Measurements from ENCODE around the gene CHID1. TPM values are rescaled to one million over a fixed set of nuclear protein-coding genes. Genes with fewer than 3 reads are reported as not detected.
A peak's percentile ranks its signal among the peaks of the same experiment; 100 is the strongest.

CHID1 gene
- total and polyA plus RNA-seq, 2 experiments from 2014 or later, result 54.1 to 67.3 TPM

- Histone ChIP-seq H4K20me1 (replicated peaks; ENCODE audit: insufficient read depth) (peaks cover 14% of the 10 kb centered on the region; the same call in 1 of the 2 replicates), H3K27me3 (ENCODE audit: insufficient read depth) (no peaks in the 10 kb centered on the region), H3K79me2 (replicated peaks; ENCODE audit: insufficient read depth) (peaks cover 91% of the 10 kb centered on the region), H3K4me1 (ENCODE audit: insufficient read depth) (peaks cover 50% of the 10 kb centered on the region), H3K4me3 (peak overlapping the region; percentile 26; the same call in 1 of the 2 replicates), H3F3A (replicated peaks; ENCODE audit: low read depth) (peaks cover 15% of the 10 kb centered on the region), H3K36me3 (ENCODE audit: insufficient read depth) (no peaks in the 10 kb centered on the region), H3K9me2 (ENCODE audit: insufficient read depth) (no peaks in the 10 kb centered on the region), H3K4me2 (peak overlapping the region; percentile 46), H2AFZ (no peak overlapping the region), H3K27ac (ENCODE audit: low read depth) (peak overlapping the region; percentile 56)
- H3K36me3 Mint-ChIP-seq (ENCODE audit: low read depth), result peaks cover 8% of the 10 kb centered on the region; the same call in 2 of the 3 replicates
- peak overlapping the region; percentile 32; the same call in 2 of the 3 replicates for H3K4me3 Mint-ChIP-seq
- H3K9me3 Mint-ChIP-seq, result no peaks in the 10 kb centered on the region
- peaks cover 8% of the 10 kb centered on the region for H3K27me3 Mint-ChIP-seq (ENCODE audit: insufficient read depth, low read depth, poor library complexity)
- no peak overlapping the region for H3K27ac Mint-ChIP-seq
- ATAC-seq (peak; percentile 39), DNase-seq (ENCODE audit: low spot score) (peak; percentile 70)
- TF ChIP-seq EZH2phosphoT487 (IDR thresholded peaks at IDR 0.05; ENCODE audit: unreplicated experiment), result no peak
- no peak for TF ChIP-seq EZH2 (IDR thresholded peaks at IDR 0.05; ENCODE audit: low read depth, unreplicated experiment)
- TF ChIP-seq POLR2AphosphoS5 (IDR thresholded peaks at IDR 0.05; ENCODE audit: low read depth), result no peak
- TF ChIP-seq CTCF (conservative IDR thresholded peaks at IDR 0.05; ENCODE audit: low read depth in 2 of 2), result no peak
- no peak for TF ChIP-seq JUNB (IDR thresholded peaks at IDR 0.05; ENCODE audit: unreplicated experiment)
- no peak for TF ChIP-seq ZNF114 (CRISPR knock-in tag; IDR thresholded peaks at IDR 0.05)
- no peak for TF ChIP-seq ETS1 (IDR thresholded peaks at IDR 0.05)
- no peak for TF ChIP-seq ZNF331 (CRISPR knock-in tag; IDR thresholded peaks at IDR 0.05; ENCODE audit: low read depth)
- TF ChIP-seq ZNF462 (CRISPR knock-in tag; IDR thresholded peaks at IDR 0.05), result no peak
- no peak for TF ChIP-seq CREB1 (CRISPR knock-in tag; IDR thresholded peaks at IDR 0.05; ENCODE audit: low read depth)
- no peak for TF ChIP-seq STAT1 (IDR thresholded peaks at IDR 0.05; ENCODE audit: unreplicated experiment)
- TF ChIP-seq NANOG (IDR thresholded peaks at IDR 0.05; ENCODE audit: borderline replicate concordance), result no peak
- no peak for TF ChIP-seq REST (IDR thresholded peaks at IDR 0.05; ENCODE audit: unreplicated experiment)
- peaks cover 51% of the 10 kb centered on the region for H3K4me1 Mint-ChIP-seq
These were observed 23.3 kb upstream of the CHID1 start for GRCh38 chr11:933936-934335.

All from GM23338 (cell line).